Hepatocyte (in vitro differentiated cells): ENCODE data around the gene PTCD1. TPM values are rescaled to one million over a fixed set of nuclear protein-coding genes. Genes with fewer than 3 reads are reported as not detected.

Experiments used
- DNase-seq: peaks from one replicate; pipeline ENCODE4 v3.0.0-alpha.2; 2016; ENCODE audit warnings: low spot score
- H2AFZ ChIP-seq: fragments of 200-600 bp; sonication (generic); 2 replicates; pipeline ENCODE4 v1.6.0; 2016; ENCODE audit warnings: antibody characterized with exemption, mild to moderate bottlenecking
- H3K27ac ChIP-seq: fragments of 200-600 bp; sonication (generic); 2 replicates; pipeline ENCODE4 v1.5.1; 2016; ENCODE audit warnings: mild to moderate bottlenecking
- H3K27me3 ChIP-seq: fragments of 200-600 bp; sonication (generic); 2 replicates; pipeline ENCODE4 v1.6.1; 2016
- H3K36me3 ChIP-seq: fragments of 200-600 bp; sonication (generic); replicated peaks from 2 replicates; pipeline ENCODE4 v1.5.1; 2016; ENCODE audit warnings: low read depth; ENCODE audit not compliant: insufficient read depth
- H3K4me1 ChIP-seq: fragments of 200-600 bp; sonication (generic); 2 replicates; pipeline ENCODE4 v1.5.1; 2016; ENCODE audit warnings: mild to moderate bottlenecking, moderate library complexity; ENCODE audit not compliant: insufficient read depth
- H3K4me2 ChIP-seq: fragments of 200-600 bp; sonication (generic); 2 replicates; pipeline ENCODE4 v1.6.0; 2016
- H3K4me3 ChIP-seq: fragments of 200-600 bp; sonication (generic); 2 replicates; pipeline ENCODE4 v1.5.1; 2016; ENCODE audit warnings: mild to moderate bottlenecking
- H3K79me2 ChIP-seq: fragments of 200-600 bp; sonication (generic); 2 replicates; pipeline ENCODE4 v1.6.0; 2017; ENCODE audit warnings: mild to moderate bottlenecking
- H3K9me2 ChIP-seq: fragments of 200-600 bp; sonication (generic); replicated peaks from 2 replicates; pipeline ENCODE4 v1.6.0; 2017; ENCODE audit warnings: mild to moderate bottlenecking; ENCODE audit not compliant: insufficient read depth
- H3K9me3 ChIP-seq: fragments of 200-600 bp; sonication (generic); 2 replicates; pipeline ENCODE4 v1.5.1; 2016; ENCODE audit warnings: low read depth, mild to moderate bottlenecking
- H4K20me1 ChIP-seq: fragments of 200-600 bp; sonication (generic); 2 replicates; pipeline ENCODE4 v1.6.0; 2016; ENCODE audit warnings: mild to moderate bottlenecking; ENCODE audit not compliant: insufficient read depth, poor library complexity, severe bottlenecking
- EZH2 ChIP-seq: fragments of 200-600 bp; sonication (generic); IDR thresholded peaks from 2 replicates; pipeline ENCODE4 v1.6.1; 2016; ENCODE audit warnings: antibody characterized with exemption, mild to moderate bottlenecking, borderline replicate concordance
- EZH2phosphoT487 ChIP-seq: fragments of 200-600 bp; sonication (generic); IDR thresholded peaks from one replicate; pipeline ENCODE4 v1.6.1; 2018; ENCODE audit warnings: antibody characterized with exemption, mild to moderate bottlenecking, low read depth, moderate library complexity; ENCODE audit not compliant: unreplicated experiment, severe bottlenecking
- WGBS: methylation state at CpG from one replicate; pipeline ENCODE4 v1.1.6; 2016; ENCODE audit warnings: low lambda C conversion rate; ENCODE audit errors: missing lambda C conversion rate; 5-methylcytosine and 5-hydroxymethylcytosine counted together
- polyA plus RNA-seq: library from polyadenylated mRNA; unstranded; fragments of >200 nt; fragmentation: Nextera tagmentation; extraction: Ambion mirVana; gene quantifications from 2 replicates; pipeline ENCODE4 v1.2.1, GENCODE V29; 2016
- total RNA-seq: library from RNA; depleted of rRNA; stranded (reverse); fragments of >200 nt; gene quantifications from 2 replicates; pipeline ENCODE4 v1.2.3, GENCODE V29; 2014
- TF ChIP-seq, protein P1 (sequence below): fragments of 200-600 bp; sonication (generic); IDR thresholded peaks from 2 replicates; pipeline ENCODE4 v1.5.1; 2016; ENCODE audit warnings: antibody characterized with exemption, mild to moderate bottlenecking; ENCODE audit not compliant: poor library complexity

PTCD1 gene
- total and polyA plus RNA-seq, 2 experiments from 2014 or later, result 10.8 to 11.3 TPM

DNA sequence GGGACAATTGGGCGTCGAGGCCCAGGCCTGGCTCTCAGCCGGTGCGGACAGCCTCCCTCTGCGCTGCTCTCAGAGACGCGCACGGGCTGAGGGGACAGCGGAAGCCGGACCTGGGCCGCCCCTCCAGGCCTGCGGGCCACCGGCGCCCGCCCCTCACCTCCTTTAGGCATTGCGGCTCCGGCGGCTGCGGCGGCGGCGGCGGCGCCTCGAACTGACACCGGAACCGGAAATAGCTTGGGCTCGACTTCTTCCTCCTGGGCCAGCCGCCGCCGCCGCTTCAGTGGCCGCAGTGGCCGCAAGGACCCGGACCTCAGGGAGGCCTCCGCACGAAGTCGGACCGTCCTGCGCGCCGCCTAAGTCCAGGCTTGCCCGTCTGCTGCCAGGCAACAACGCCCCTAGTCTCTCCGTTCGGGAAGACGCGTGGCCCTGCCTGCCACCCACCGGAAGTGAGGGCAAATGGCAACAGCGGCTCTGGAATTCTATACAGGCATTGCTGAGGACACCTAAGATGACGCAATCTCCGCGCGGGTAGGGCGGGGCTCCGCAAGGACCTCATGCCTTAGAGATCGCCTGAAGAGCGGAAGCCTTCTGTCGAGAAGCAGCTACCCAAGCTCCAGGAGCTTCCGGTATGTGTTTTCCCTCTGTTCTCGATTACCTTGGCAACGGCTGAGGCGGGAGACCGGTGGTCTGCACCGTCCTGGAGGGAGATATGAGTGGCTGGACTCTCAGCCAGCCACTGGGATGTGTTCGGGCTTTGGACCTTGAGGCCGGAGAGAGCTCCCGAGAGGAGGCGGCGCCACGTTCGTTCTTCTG lies 30.0 kb downstream of the PTCD1 start, which contains the start of the genes BUD31 and PDAP1:
BUD31 (plus strand) TSS at position 591 of the 813 bp plus-strand sequence. CDS start 2,124 bp downstream, outside the sequence.
PDAP1 (minus strand) TSS at position 219 of the 813 bp plus-strand sequence; CDS start at position 170, 49 bp downstream.
- DNase-seq, result peak; percentile 94
- Histone ChIP-seq H2AFZ (peak within 1 kb of the TSS; percentile 72), H3K27ac (peak within 1 kb of the TSS; percentile 95), H3K79me2 (peaks cover 83% of the 10 kb centered on the region), H3K4me2 (peak within 1 kb of the TSS; percentile 87), H3K9me3 (no peaks in the 10 kb centered on the region), H3K9me2 (no peaks in the 10 kb centered on the region), H3K4me3 (peak within 1 kb of the TSS; percentile 57), H3K4me1 (peaks cover 23% of the 10 kb centered on the region), H3K36me3 (no peaks in the 10 kb centered on the region), H4K20me1 (peaks cover 31% of the 10 kb centered on the region), H3K27me3 (no peaks in the 10 kb centered on the region)
- TF ChIP-seq EZH2phosphoT487, result no peak
- WGBS, result under 1% methylated on average over 68 of the region's 72 CpGs

DNA sequence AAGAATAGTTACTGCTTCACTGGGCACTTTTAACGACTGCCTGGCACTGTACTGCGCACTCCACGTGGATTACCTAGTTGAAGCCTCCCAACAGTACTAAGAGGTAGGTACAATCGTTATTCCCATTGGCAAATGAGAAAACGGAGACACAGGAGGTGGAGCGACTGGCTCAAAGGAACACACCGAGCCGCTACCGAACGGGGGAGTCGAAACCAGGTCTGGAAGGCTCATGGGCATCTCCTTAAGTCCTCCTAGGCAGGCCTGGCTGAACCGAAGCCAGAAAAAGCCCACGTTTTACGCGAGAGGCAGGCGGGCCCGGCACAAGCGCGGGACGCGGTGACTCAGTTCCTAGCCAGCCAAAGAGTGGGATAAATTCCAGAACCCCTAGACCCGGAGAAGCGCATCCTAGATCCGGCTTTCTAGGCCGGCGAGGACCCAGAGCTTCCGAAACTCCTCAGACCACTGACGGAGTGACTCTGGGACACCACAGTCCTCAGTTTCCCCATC lies 30.7 kb downstream of the PTCD1 start:
- Histone ChIP-seq H3K4me3 (peak overlapping the region; percentile 57), H3K27me3 (no peaks in the 10 kb centered on the region), H3K4me1 (peaks cover 23% of the 10 kb centered on the region), H3K79me2 (peaks cover 77% of the 10 kb centered on the region), H3K9me2 (no peaks in the 10 kb centered on the region), H3K9me3 (no peaks in the 10 kb centered on the region), H3K36me3 (no peaks in the 10 kb centered on the region), H3K4me2 (peak overlapping the region; percentile 87), H2AFZ (peak overlapping the region; percentile 72), H3K27ac (peak overlapping the region; percentile 95), H4K20me1 (peaks cover 31% of the 10 kb centered on the region)
- peak; percentile 78 for DNase-seq
- WGBS, result 1% methylated on average over 28 of the region's 28 CpGs
- no peak for TF ChIP-seq EZH2phosphoT487
- TF ChIP-seq EZH2, result no peak
- TF ChIP-seq, protein P1, sequence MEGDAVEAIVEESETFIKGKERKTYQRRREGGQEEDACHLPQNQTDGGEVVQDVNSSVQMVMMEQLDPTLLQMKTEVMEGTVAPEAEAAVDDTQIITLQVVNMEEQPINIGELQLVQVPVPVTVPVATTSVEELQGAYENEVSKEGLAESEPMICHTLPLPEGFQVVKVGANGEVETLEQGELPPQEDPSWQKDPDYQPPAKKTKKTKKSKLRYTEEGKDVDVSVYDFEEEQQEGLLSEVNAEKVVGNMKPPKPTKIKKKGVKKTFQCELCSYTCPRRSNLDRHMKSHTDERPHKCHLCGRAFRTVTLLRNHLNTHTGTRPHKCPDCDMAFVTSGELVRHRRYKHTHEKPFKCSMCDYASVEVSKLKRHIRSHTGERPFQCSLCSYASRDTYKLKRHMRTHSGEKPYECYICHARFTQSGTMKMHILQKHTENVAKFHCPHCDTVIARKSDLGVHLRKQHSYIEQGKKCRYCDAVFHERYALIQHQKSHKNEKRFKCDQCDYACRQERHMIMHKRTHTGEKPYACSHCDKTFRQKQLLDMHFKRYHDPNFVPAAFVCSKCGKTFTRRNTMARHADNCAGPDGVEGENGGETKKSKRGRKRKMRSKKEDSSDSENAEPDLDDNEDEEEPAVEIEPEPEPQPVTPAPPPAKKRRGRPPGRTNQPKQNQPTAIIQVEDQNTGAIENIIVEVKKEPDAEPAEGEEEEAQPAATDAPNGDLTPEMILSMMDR, result no peak

DNA sequence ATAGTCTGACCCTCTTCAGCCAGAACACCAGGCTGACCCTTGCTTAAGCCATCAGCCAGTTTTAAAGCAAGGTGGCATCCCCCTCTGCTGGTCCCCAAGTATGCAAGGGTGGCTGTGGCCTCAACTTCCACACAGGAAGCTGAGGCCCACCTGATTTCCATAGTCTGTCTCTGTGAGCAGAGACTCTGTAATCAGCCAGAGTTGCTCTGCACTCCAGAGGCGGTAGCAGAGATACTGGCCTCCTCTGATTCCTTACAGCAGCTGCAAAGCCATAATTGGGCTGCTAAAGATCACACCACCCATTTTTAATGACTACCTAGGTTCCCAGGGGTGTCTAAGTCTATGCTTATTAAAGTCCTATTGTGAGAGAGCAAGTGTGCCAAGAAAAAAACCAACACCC lies 32.0 kb downstream of the PTCD1 start:
- Histone ChIP-seq H3K9me2 (no peaks in the 10 kb centered on the region), H3K4me3 (no peak overlapping the region), H3K27ac (no peak overlapping the region), H4K20me1 (peaks cover 31% of the 10 kb centered on the region), H3K9me3 (no peaks in the 10 kb centered on the region), H2AFZ (no peak overlapping the region), H3K4me2 (peak overlapping the region; percentile 87), H3K79me2 (peaks cover 68% of the 10 kb centered on the region), H3K36me3 (no peaks in the 10 kb centered on the region), H3K27me3 (no peaks in the 10 kb centered on the region), H3K4me1 (peaks cover 23% of the 10 kb centered on the region)
- TF ChIP-seq EZH2phosphoT487, result no peak
- TF ChIP-seq, protein P1, result no peak
- no peak for TF ChIP-seq EZH2
- no peak for DNase-seq
- WGBS, result 89% methylated on average over 1 of the region's 1 CpG

DNA sequence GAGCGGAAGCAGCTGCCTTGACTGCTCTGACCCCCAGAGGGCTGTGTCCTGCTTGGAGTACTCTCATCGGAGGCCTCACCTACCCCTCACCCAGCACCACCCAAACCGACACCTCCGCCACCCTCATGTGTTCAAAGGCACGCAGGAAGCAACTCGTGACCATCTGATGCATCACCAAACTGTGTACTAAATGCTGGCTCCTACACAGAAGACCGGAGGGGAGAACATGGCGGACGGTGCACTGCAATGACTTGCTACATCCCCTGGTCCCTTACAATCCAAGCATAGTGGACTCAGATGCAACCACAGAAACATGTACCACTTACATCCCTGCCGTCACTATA lies 33.6 kb downstream of the PTCD1 start:
- no peak for TF ChIP-seq EZH2phosphoT487
- no peak for TF ChIP-seq EZH2
- TF ChIP-seq, protein P1, result no peak
- Histone ChIP-seq H3K4me1 (peaks cover 16% of the 10 kb centered on the region), H3K4me2 (no peak overlapping the region), H3K9me3 (no peaks in the 10 kb centered on the region), H3K36me3 (no peaks in the 10 kb centered on the region), H3K79me2 (peaks cover 52% of the 10 kb centered on the region), H3K4me3 (no peak overlapping the region), H3K27me3 (no peaks in the 10 kb centered on the region), H3K9me2 (no peaks in the 10 kb centered on the region), H2AFZ (no peak overlapping the region), H3K27ac (no peak overlapping the region), H4K20me1 (peaks cover 31% of the 10 kb centered on the region)
- WGBS, result 98% methylated on average over 10 of the region's 10 CpGs
- DNase-seq, result no peak
